Measurements from ENCODE around the gene CCDC12. TPM values are rescaled to one million over a fixed set of nuclear protein-coding genes. Genes with fewer than 3 reads are reported as not detected.
A peak's percentile ranks its signal among the peaks of the same experiment; 100 is the strongest.

Gene CCDC12
- total and polyA plus RNA-seq, 2 of the 13 experiments (the other 11 are each of a cell fraction or from before 2014, with no cell fraction given), result 30.1 to 49.5 TPM

GRCh38 chr3:46947981-46948791, 28.4 kb downstream of the CCDC12 start (continued):
- TF ChIP-seq ZNF10 (CRISPR knock-in tag; IDR thresholded peaks at IDR 0.05; ENCODE audit: borderline replicate concordance, low read depth) (no peak), TRIM24 (CRISPR knock-in tag; IDR thresholded peaks at IDR 0.05) (no peak), HDAC6 (IDR thresholded peaks at IDR 0.05; ENCODE audit: low read depth, low read length) (no peak), ZNF564 (CRISPR knock-in tag; IDR thresholded peaks at IDR 0.05) (no peak), ZNF282 (IDR thresholded peaks at IDR 0.05; ENCODE audit: partially characterized antibody) (no peak), IKZF5 (CRISPR knock-in tag; IDR thresholded peaks at IDR 0.05) (0 out of 2 replicates have a peak, but pooled peaks have one; percentile 57), RCOR2 (CRISPR knock-in tag; IDR thresholded peaks at IDR 0.05) (no peak), KAT7 (CRISPR knock-in tag; IDR thresholded peaks at IDR 0.05; ENCODE audit: borderline replicate concordance) (no peak), ZNF407 (CRISPR knock-in tag; IDR thresholded peaks at IDR 0.05; ENCODE audit: not compliant biosample characterization) (no peak), ZBTB25 (CRISPR knock-in tag; IDR thresholded peaks at IDR 0.05) (no peak), RELA (CRISPR knock-in tag; IDR thresholded peaks at IDR 0.05) (no peak), E2F2 (CRISPR knock-in tag; IDR thresholded peaks at IDR 0.05; ENCODE audit: borderline replicate concordance) (no peak), IRX3 (CRISPR knock-in tag; IDR thresholded peaks at IDR 0.05; ENCODE audit: borderline replicate concordance, low read depth) (no peak), RFXAP (CRISPR knock-in tag; IDR thresholded peaks at IDR 0.05; ENCODE audit: borderline replicate concordance) (no peak), ZNF253 (CRISPR knock-in tag; IDR thresholded peaks at IDR 0.05; ENCODE audit: borderline replicate concordance) (no peak), ZNF558 (CRISPR knock-in tag; IDR thresholded peaks at IDR 0.05; ENCODE audit: borderline replicate concordance) (no peak), MXD4 (CRISPR knock-in tag; IDR thresholded peaks at IDR 0.05) (0 out of 2 replicates have a peak, but pooled peaks have one; percentile 55), GTF3A (CRISPR knock-in tag; conservative IDR thresholded peaks at IDR 0.05) (no peak)
